Epithelial cell of proximal tubule (primary cell): ENCODE measurements around the gene DEFB124. TPM values are rescaled to one million over a fixed set of nuclear protein-coding genes. Genes with fewer than 3 reads are reported as not detected.

Experiments used
- DNase-seq: peaks from one replicate; pipeline ENCODE4 v3.0.0-alpha.2; 2011; ENCODE audit warnings: low read depth
- H3K4me3 ChIP-seq: 2 replicates; pipeline ENCODE4 v1.5.1; 2011; ENCODE audit warnings: low read depth, mild to moderate bottlenecking, low read length
- total RNA-seq: library from RNA; depleted of rRNA; stranded (reverse); fragments of >200 nt; gene quantifications from 2 replicates; pipeline ENCODE4 v1.2.3, GENCODE V29; 2015
- TF ChIP-seq, protein P1 (sequence below): conservative IDR thresholded peaks from 2 replicates; pipeline ENCODE4 v1.5.1; 2012; ENCODE audit warnings: low read depth, mild to moderate bottlenecking, low read length

The DEFB124 gene
- total RNA-seq, 1 donor from 2014 or later = not detected

DNA sequence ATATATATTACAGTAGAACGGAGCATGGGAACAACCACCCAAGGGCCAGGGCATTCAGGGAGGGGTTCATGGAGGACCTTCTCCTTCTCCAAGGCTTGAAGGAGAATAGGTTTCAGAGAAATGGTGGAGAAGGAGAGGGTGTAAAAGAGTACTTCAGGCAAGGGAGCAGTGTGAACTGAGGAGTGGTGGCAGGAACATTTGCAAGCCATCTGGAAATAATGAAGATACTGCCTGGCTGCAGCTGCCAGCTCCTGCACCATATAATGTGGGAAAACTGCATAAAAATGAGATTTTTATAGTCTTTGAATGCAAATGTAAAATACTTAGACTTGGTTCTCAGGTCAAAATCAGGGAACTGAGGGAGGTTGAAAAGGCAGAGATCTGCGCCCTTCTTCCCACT is 59.3 kb downstream of the DEFB124 start:
- TF ChIP-seq, protein P1, sequence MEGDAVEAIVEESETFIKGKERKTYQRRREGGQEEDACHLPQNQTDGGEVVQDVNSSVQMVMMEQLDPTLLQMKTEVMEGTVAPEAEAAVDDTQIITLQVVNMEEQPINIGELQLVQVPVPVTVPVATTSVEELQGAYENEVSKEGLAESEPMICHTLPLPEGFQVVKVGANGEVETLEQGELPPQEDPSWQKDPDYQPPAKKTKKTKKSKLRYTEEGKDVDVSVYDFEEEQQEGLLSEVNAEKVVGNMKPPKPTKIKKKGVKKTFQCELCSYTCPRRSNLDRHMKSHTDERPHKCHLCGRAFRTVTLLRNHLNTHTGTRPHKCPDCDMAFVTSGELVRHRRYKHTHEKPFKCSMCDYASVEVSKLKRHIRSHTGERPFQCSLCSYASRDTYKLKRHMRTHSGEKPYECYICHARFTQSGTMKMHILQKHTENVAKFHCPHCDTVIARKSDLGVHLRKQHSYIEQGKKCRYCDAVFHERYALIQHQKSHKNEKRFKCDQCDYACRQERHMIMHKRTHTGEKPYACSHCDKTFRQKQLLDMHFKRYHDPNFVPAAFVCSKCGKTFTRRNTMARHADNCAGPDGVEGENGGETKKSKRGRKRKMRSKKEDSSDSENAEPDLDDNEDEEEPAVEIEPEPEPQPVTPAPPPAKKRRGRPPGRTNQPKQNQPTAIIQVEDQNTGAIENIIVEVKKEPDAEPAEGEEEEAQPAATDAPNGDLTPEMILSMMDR = no peak
- H3K4me3 ChIP-seq = no peak overlapping the region
- no peak for DNase-seq

Other genes starting within 250 kb of the DEFB124 start
- gene DEFB115, start 217.5 kb downstream of the DEFB124 start, total RNA-seq = not detected in 2 replicates
- not detected in 2 replicates for gene DEFB116, start 166.5 kb downstream of the DEFB124 start, total RNA-seq
- not detected in 2 replicates for gene DEFB118, start 106.5 kb downstream of the DEFB124 start, total RNA-seq
- gene DEFB119, start 84.5 kb downstream of the DEFB124 start, total RNA-seq = not detected in 2 replicates
- not detected in 2 replicates for gene DEFB121, start 68.9 kb downstream of the DEFB124 start, total RNA-seq
- gene DEFB123, start 34.5 kb downstream of the DEFB124 start, total RNA-seq = not detected in 2 replicates
- gene REM1, start 161 bp upstream of the DEFB124 start, total RNA-seq = not detected in 2 replicates
- 61.1 and 104 TPM in 2 replicates for gene HM13, start 39.3 kb upstream of the DEFB124 start, total RNA-seq
- 237 and 302 TPM in 2 replicates for gene ID1, start 130.2 kb upstream of the DEFB124 start, total RNA-seq
- not detected in 2 replicates for gene COX4I2, start 162.8 kb upstream of the DEFB124 start, total RNA-seq
- gene BCL2L1, start 247.7 kb upstream of the DEFB124 start, total RNA-seq = 197 and 209 TPM in 2 replicates